B cell (primary cell): ENCODE data around the gene DERA. TPM values are rescaled to one million over a fixed set of nuclear protein-coding genes. Genes with fewer than 3 reads are reported as not detected.

Source experiments
- ATAC-seq: fragments of 200-7000 bp; cut with Tn5 transposase; one replicate; pipeline ENCODE4 v1.10.0; 2021; ENCODE audit warnings: low read depth, mild to moderate bottlenecking, moderate number of reproducible peaks, moderate library complexity
- CTCF ChIA-PET: fragments of 350-600 bp; sonication (Branson Sonifier 250); formaldehyde crosslinking; loops from one replicate; lab custom pipeline; 2021; ENCODE audit warnings: antibody characterized with exemption, inconsistent platforms; lab: Charles Lee
- POLR2A ChIA-PET: fragments of 350-600 bp; sonication (Branson Sonifier 250); formaldehyde crosslinking; loops from one replicate; lab custom pipeline; 2021; ENCODE audit warnings: antibody characterized with exemption; lab: Charles Lee
- DNase-seq: peaks from one replicate; pipeline ENCODE4 v3.0.0; 2013
- H2AFZ ChIP-seq: 2 replicates; pipeline ENCODE4 v1.6.1; 2012; ENCODE audit warnings: mild to moderate bottlenecking, low read depth, low read length; ENCODE audit not compliant: insufficient read depth, poor library complexity, severe bottlenecking
- H3K27ac ChIP-seq, 2 donors: 1 replicate in 1 of 2; 2 replicates in 1 of 2; pipeline ENCODE4 v1.5.1; 2012 to 2013; ENCODE audit warnings: low read length in 2 of 2, mild to moderate bottlenecking in 2 of 2, moderate library complexity in 1 of 2
- H3K27me3 ChIP-seq, 4 experiments: fragments of 200-600 bp in 1 of 4; sonication (generic) in 1 of 4; replicated peaks in 1 of 4; 1 replicate in 2 of 4; 2 replicates in 2 of 4; pipeline versions ENCODE4 v1.6.1 to v1.7.0; 2013 to 2016; ENCODE audit warnings: low read length in 3 of 4, mild to moderate bottlenecking in 2 of 4, mixed read lengths in 1 of 4, moderate library complexity in 1 of 4; ENCODE audit not compliant: insufficient read depth in 4 of 4, control insufficient read depth in 3 of 4; ENCODE audit errors: control extremely low read depth in 1 of 4
- H3K36me3 ChIP-seq, 2 experiments: replicated peaks in 1 of 2; 1 replicate in 1 of 2; 2 replicates in 1 of 2; pipeline versions ENCODE4 v1.6.1 to v1.7.1; 2013; ENCODE audit warnings: low read length in 1 of 2; ENCODE audit not compliant: insufficient read depth in 2 of 2, control insufficient read depth in 1 of 2; ENCODE audit errors: control extremely low read depth in 1 of 2, extremely low read depth in 1 of 2
- H3K4me1 ChIP-seq, 2 donors: fragments of 200-600 bp in 1 of 2; sonication (generic) in 1 of 2; 1 replicate in 1 of 2; 2 replicates in 1 of 2; pipeline versions ENCODE4 v1.5.1 to v1.6.1; 2013 to 2017; ENCODE audit warnings: low read length in 2 of 2; ENCODE audit not compliant: control insufficient read depth in 2 of 2, insufficient read depth in 2 of 2
- H3K4me2 ChIP-seq: replicated peaks from 2 replicates; pipeline ENCODE3; 2012; ENCODE audit warnings: mild to moderate bottlenecking, low read depth, low read length; ENCODE audit not compliant: poor library complexity, severe bottlenecking
- H3K4me3 ChIP-seq, 5 experiments: fragments of 200-600 bp in 1 of 5; sonication (generic) in 1 of 5; 1 replicate in 3 of 5; 2 replicates in 2 of 5; pipeline versions ENCODE4 v1.5.1 to v1.7.0; 2011 to 2016; ENCODE audit warnings: low read length in 4 of 5, mild to moderate bottlenecking in 4 of 5, low read depth in 2 of 5, control low read depth in 1 of 5, moderate library complexity in 1 of 5; ENCODE audit not compliant: insufficient read depth in 1 of 5; ENCODE audit errors: control extremely low read depth in 1 of 5, extremely low read depth in 1 of 5
- H3K79me2 ChIP-seq: fragments of 200-600 bp; sonication (generic); one replicate; pipeline ENCODE4 v1.6.0; 2016; ENCODE audit warnings: low read length; ENCODE audit not compliant: control insufficient read depth, insufficient read depth
- H3K9ac ChIP-seq: fragments of 200-600 bp; sonication (generic); 2 replicates; pipeline ENCODE4 v1.6.1; 2017; ENCODE audit warnings: mild to moderate bottlenecking, low read length, moderate library complexity
- H3K9me3 ChIP-seq, 3 donors: one replicate each; pipeline versions ENCODE4 v1.6.1 to v1.7.1; 2013; ENCODE audit warnings: low read length in 2 of 3; ENCODE audit not compliant: control insufficient read depth in 2 of 3, insufficient read depth in 1 of 3; ENCODE audit errors: control extremely low read depth in 1 of 3
- H4K20me1 ChIP-seq: 2 replicates; pipeline ENCODE4 v1.6.0; 2012; ENCODE audit warnings: mild to moderate bottlenecking, low read length; ENCODE audit not compliant: insufficient read depth, control insufficient read depth, poor library complexity, severe bottlenecking
- H3K27ac Mint-ChIP-seq: one replicate; pipeline ENCODE4 v1.8.0; 2021; ENCODE audit warnings: mixed read lengths
- H3K27me3 Mint-ChIP-seq: one replicate; pipeline ENCODE4 v1.8.0; 2021; ENCODE audit warnings: mixed read lengths
- H3K4me1 Mint-ChIP-seq: one replicate; pipeline ENCODE4 v1.8.0; 2021; ENCODE audit warnings: mixed read lengths
- H3K4me3 Mint-ChIP-seq: one replicate; pipeline ENCODE4 v1.8.0; 2021; ENCODE audit warnings: mixed read lengths
- H3K9me3 Mint-ChIP-seq: one replicate; pipeline ENCODE4 v1.8.0; 2022; ENCODE audit warnings: mixed read lengths; ENCODE audit not compliant: insufficient read depth
- EZH2 ChIP-seq: IDR thresholded peaks from 2 replicates; pipeline ENCODE4 v1.6.1; 2012; ENCODE audit warnings: borderline replicate concordance, low read depth, mild to moderate bottlenecking, moderate library complexity, low read length; ENCODE audit not compliant: insufficient read depth, poor library complexity, severe bottlenecking
- WGBS: methylation state at CpG from one replicate; pipeline ENCODE4 v1.1.5; 2013; ENCODE audit warnings: missing lambda C conversion rate; ENCODE audit not compliant: insufficient coverage; 5-methylcytosine and 5-hydroxymethylcytosine counted together
- intact Hi-C: fragments of 100-400 bp; cut with micrococcal nuclease; formaldehyde crosslinking; loops from one replicate; pipeline ENCODE4 v1.10.0; 2022
- polyA plus RNA-seq: library from polyadenylated mRNA; depleted of rRNA; stranded (reverse); fragments of >200 nt; gene quantifications from 2 replicates; pipeline ENCODE4 v1.2.3, GENCODE V29; 2012
- total RNA-seq, 2 donors: library from RNA; stranded (reverse); fragments of 120-200 nt in 1 of 2; gene quantifications; 1 replicate in 1 of 2; 2 replicates in 1 of 2; pipeline versions ENCODE4 v1.2.3 to v1.2.4, GENCODE V29; 2013 to 2022
- TF ChIP-seq, protein P1 (sequence below): fragments of 200-600 bp; IDR thresholded peaks from one replicate; pipeline ENCODE4 v1.8.0; 2022; ENCODE audit warnings: antibody characterized with exemption, mild to moderate bottlenecking

The DERA gene
- total and polyA plus RNA-seq, 2 donors (not counting 1 experiment from before 2014, with no cell fraction given): 9.4 to 20.5 TPM

DNA sequence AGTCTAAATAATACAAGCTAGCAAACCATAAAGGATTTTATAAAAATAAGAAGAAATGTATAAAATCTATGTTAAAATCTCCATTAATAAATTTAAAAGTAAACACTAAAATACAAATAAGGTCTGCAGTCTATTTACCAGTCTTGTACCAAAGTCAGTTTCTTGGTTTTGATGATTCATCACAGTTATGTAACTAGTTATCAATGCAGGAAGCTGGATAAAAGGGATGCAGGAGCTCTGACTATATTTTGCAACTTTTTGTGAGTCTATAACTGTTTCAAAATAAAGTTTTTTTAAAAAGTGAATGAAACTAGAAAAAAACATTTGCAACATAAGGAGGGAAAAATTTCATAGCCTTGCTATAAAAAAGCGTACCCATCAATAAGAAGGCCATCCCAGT lies 151.5 kb downstream of the DERA start:
- no peak overlapping the region for H2AFZ ChIP-seq
- no peak for TF ChIP-seq EZH2
- TF ChIP-seq, protein P1, sequence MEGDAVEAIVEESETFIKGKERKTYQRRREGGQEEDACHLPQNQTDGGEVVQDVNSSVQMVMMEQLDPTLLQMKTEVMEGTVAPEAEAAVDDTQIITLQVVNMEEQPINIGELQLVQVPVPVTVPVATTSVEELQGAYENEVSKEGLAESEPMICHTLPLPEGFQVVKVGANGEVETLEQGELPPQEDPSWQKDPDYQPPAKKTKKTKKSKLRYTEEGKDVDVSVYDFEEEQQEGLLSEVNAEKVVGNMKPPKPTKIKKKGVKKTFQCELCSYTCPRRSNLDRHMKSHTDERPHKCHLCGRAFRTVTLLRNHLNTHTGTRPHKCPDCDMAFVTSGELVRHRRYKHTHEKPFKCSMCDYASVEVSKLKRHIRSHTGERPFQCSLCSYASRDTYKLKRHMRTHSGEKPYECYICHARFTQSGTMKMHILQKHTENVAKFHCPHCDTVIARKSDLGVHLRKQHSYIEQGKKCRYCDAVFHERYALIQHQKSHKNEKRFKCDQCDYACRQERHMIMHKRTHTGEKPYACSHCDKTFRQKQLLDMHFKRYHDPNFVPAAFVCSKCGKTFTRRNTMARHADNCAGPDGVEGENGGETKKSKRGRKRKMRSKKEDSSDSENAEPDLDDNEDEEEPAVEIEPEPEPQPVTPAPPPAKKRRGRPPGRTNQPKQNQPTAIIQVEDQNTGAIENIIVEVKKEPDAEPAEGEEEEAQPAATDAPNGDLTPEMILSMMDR: no peak
- H3K4me2 ChIP-seq: no peak overlapping the region
- H3K27me3 Mint-ChIP-seq: no peaks in the 10 kb centered on the region
- WGBS: no CpG with 5 or more reads among the region's 1 CpG
- no peaks in the 10 kb centered on the region for H3K36me3 ChIP-seq
- no peaks in the 10 kb centered on the region for H3K4me1 ChIP-seq
- H4K20me1 ChIP-seq: no peaks in the 10 kb centered on the region
- H3K9me3 Mint-ChIP-seq: no peaks in the 10 kb centered on the region
- H3K4me3 ChIP-seq: no peak overlapping the region
- H3K4me1 Mint-ChIP-seq: no peaks in the 10 kb centered on the region
- intact Hi-C loops: no loop called here
- DNase-seq: no peak
- no peaks in the 10 kb centered on the region for H3K27me3 ChIP-seq
- no peak overlapping the region for H3K4me3 Mint-ChIP-seq
- H3K27ac Mint-ChIP-seq: no peak overlapping the region
- ChIA-PET CTCF (no interaction called here), POLR2A (no interaction called here)
- no peaks in the 10 kb centered on the region for H3K79me2 ChIP-seq
- H3K9me3 ChIP-seq: no peaks in the 10 kb centered on the region
- ATAC-seq: no peak
- no peak overlapping the region for H3K9ac ChIP-seq
- no peak overlapping the region for H3K27ac ChIP-seq

DNA sequence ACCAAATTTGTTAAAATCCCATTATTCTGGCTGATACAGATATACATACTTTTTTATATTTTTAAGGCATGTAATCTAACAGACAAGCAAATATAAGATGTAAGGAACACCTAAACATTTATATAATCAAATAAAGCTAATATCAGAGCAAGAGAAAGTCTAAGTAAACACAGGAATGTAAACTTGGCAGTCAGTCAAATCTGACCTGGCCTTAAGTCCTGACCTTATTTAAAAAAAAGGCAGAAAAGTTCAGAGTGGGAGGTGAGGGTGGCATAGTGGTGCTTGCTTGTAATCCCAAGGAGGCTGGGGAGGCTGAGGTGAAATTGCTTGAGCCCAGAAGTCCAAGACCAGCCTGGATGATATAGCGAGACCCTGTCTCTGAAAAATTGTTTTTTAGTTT lies 152.6 kb downstream of the DERA start:
- H3K4me3 ChIP-seq: no peak overlapping the region
- H3K79me2 ChIP-seq: no peaks in the 10 kb centered on the region
- Mint-ChIP-seq H3K9me3 (no peaks in the 10 kb centered on the region), H3K4me1 (no peaks in the 10 kb centered on the region), H3K27ac (no peak overlapping the region), H3K4me3 (no peak overlapping the region), H3K27me3 (no peaks in the 10 kb centered on the region)
- no peaks in the 10 kb centered on the region for H4K20me1 ChIP-seq
- ChIA-PET CTCF (no interaction called here), POLR2A (no interaction called here)
- H3K9me3 ChIP-seq: no peaks in the 10 kb centered on the region
- H3K36me3 ChIP-seq: no peaks in the 10 kb centered on the region
- no peaks in the 10 kb centered on the region for H3K27me3 ChIP-seq
- no CpG with 5 or more reads among the region's 1 CpG for WGBS
- H2AFZ ChIP-seq: no peak overlapping the region
- DNase-seq (no peak), ATAC-seq (no peak)
- no peaks in the 10 kb centered on the region for H3K4me1 ChIP-seq
- H3K9ac ChIP-seq: no peak overlapping the region
- intact Hi-C loops: no loop called here
- no peak overlapping the region for H3K27ac ChIP-seq
- H3K4me2 ChIP-seq: no peak overlapping the region
- TF ChIP-seq EZH2: no peak
- TF ChIP-seq, protein P1: no peak
